ENCODE data around the gene ARHGEF12.

Gene ARHGEF12

DNA sequence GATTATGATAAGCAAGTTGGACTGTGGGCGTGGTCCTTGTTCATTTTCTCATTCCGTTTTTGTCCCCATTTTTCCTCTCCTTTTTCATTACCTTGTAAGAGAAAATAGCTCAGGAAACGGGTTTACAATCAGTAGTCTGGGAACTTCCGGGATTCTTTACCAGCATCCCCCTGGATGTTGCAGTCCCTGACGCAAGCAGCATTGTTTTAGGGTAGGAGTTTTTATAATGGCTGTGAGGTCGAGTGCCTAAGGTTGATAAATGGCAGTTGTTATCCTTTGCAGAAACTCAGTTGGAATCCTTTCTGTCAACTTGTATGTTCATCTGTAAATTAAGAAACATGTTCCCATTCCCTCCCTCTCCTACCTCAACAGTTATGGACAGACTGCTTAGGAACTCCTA is 68.3 kb downstream of the ARHGEF12 start:
- no peaks in the 10 kb centered on the region for H3K9me3 ChIP-seq (ENCODE audit: insufficient read depth, low read length)
- H3K4me3 ChIP-seq (ENCODE audit: insufficient read length, low read depth) = no peak overlapping the region
- H3K4me1 ChIP-seq (ENCODE audit: insufficient read depth, insufficient read length) = no peaks in the 10 kb centered on the region
- H3K36me3 ChIP-seq (ENCODE audit: insufficient read depth, insufficient read length, low read length) = no peaks in the 10 kb centered on the region
- H3K27me3 ChIP-seq (ENCODE audit: insufficient read depth, insufficient read length) = no peaks in the 10 kb centered on the region
- no peak overlapping the region for H3K9ac ChIP-seq (ENCODE audit: insufficient read length, low read depth)
- TF ChIP-seq YY1 (IDR thresholded peaks at IDR 0.05; ENCODE audit: insufficient read depth, insufficient read length) (no peak), SUZ12 (IDR thresholded peaks at IDR 0.05; ENCODE audit: extremely low read depth, insufficient read depth, insufficient read length) (no peak), ZNF274 (IDR thresholded peaks at IDR 0.05; ENCODE audit: low read depth, low read length) (no peak)
- no peak for DNase-seq (ENCODE audit: low read depth, low spot score)

DNA sequence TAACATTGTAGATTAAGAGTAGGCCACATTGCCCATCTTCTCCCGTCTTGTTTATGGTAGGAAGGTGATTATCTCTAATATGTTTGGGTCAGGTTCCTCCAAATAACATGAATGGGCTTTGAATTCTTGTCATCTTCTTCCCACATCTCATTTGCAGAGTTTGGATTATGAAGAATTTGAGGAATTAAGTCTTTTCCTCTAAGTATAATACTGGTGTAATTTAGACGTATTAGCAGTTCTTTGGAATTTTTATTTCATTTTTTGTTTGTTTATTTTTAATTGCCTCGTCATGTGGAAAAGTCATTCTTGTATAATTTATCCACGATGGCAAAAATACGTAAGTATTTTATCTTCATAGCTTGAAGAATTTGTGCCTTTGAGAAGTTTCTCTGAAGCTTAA is 73.4 kb downstream of the ARHGEF12 start:
- Histone ChIP-seq H3K4me1 (ENCODE audit: insufficient read depth, insufficient read length) (no peaks in the 10 kb centered on the region), H3K36me3 (ENCODE audit: insufficient read depth, insufficient read length, low read length) (no peaks in the 10 kb centered on the region), H3K4me3 (ENCODE audit: insufficient read length, low read depth) (no peak overlapping the region), H3K9ac (ENCODE audit: insufficient read length, low read depth) (no peak overlapping the region), H3K9me3 (ENCODE audit: insufficient read depth, low read length) (no peaks in the 10 kb centered on the region), H3K27me3 (ENCODE audit: insufficient read depth, insufficient read length) (no peaks in the 10 kb centered on the region)
- TF ChIP-seq YY1 (IDR thresholded peaks at IDR 0.05; ENCODE audit: insufficient read depth, insufficient read length) = no peak
- TF ChIP-seq ZNF274 (IDR thresholded peaks at IDR 0.05; ENCODE audit: low read depth, low read length) = no peak
- no peak for TF ChIP-seq SUZ12 (IDR thresholded peaks at IDR 0.05; ENCODE audit: extremely low read depth, insufficient read depth, insufficient read length)
- no peak for DNase-seq (ENCODE audit: low read depth, low spot score)

DNA sequence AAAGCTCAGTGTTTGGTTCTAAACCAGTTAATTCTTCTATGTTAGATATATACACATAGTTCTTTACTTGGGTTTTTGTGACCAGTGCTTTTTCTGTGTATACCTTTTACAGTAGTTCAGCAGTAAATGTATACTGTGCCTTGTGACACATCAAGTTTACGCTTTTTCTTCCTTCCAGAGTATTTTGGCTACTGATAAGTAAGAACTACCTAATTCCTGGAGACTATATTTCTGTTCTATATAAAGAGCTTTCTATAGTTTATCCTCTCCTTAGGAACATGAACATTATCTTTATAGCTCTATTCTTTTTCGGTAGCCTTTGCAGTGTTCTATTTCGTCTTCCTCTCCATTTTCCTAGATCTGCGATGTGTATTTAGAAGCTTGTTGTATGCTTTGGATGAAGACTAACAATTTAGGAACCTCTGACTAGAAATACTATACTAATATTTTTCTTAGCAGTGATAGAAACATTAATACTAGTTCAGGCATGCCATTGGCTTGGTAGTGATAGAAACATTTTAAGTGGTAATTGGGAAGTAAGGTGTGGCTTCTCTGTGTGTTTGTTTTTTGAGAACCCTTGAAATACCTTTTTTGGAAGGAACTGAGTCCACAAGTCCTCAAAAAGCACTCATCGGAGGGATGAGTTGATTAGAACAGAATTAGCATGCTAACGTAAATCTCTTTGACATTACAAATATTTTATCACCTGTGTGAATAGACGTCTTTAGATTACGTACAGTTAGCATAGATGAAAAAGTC is 74.6 kb downstream of the ARHGEF12 start:
- no peaks in the 10 kb centered on the region for H3K9me3 ChIP-seq (ENCODE audit: insufficient read depth, low read length)
- H3K27me3 ChIP-seq (ENCODE audit: insufficient read depth, insufficient read length) = no peaks in the 10 kb centered on the region
- H3K4me1 ChIP-seq (ENCODE audit: insufficient read depth, insufficient read length) = no peaks in the 10 kb centered on the region
- H3K9ac ChIP-seq (ENCODE audit: insufficient read length, low read depth) = no peak overlapping the region
- no peak for DNase-seq (ENCODE audit: low read depth, low spot score)
- no peak overlapping the region for H3K4me3 ChIP-seq (ENCODE audit: insufficient read length, low read depth)
- no peaks in the 10 kb centered on the region for H3K36me3 ChIP-seq (ENCODE audit: insufficient read depth, insufficient read length, low read length)
- TF ChIP-seq ZNF274 (IDR thresholded peaks at IDR 0.05; ENCODE audit: low read depth, low read length) = no peak

DNA sequence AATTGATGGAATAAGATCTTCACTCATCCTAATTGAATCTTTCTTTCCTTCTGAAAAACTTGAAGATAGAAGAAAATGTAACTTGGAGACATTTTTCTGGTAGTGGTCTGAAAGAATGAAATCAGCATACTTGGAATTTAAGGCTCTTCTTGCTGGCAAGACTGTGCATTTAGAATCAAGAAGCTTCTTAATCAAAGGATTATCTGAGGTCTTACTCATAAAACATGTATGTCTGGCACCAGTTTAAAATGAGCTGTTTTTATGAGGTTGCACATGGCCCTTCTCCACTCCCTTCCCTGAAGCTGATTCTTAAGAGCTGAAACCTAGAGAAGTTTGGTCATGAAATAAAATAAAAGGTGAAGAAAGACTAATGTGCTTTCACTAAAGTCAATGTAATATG is 77.3 kb downstream of the ARHGEF12 start:
- no peak for DNase-seq (ENCODE audit: low read depth, low spot score)
- Histone ChIP-seq H3K4me1 (ENCODE audit: insufficient read depth, insufficient read length) (no peaks in the 10 kb centered on the region), H3K36me3 (ENCODE audit: insufficient read depth, insufficient read length, low read length) (no peaks in the 10 kb centered on the region), H3K4me3 (ENCODE audit: insufficient read length, low read depth) (no peak overlapping the region), H3K9ac (ENCODE audit: insufficient read length, low read depth) (no peak overlapping the region), H3K9me3 (ENCODE audit: insufficient read depth, low read length) (no peaks in the 10 kb centered on the region), H3K27me3 (ENCODE audit: insufficient read depth, insufficient read length) (no peaks in the 10 kb centered on the region)
- no peak for TF ChIP-seq ZNF274 (IDR thresholded peaks at IDR 0.05; ENCODE audit: low read depth, low read length)
- TF ChIP-seq YY1 (IDR thresholded peaks at IDR 0.05; ENCODE audit: insufficient read depth, insufficient read length) = no peak
- TF ChIP-seq SUZ12 (IDR thresholded peaks at IDR 0.05; ENCODE audit: extremely low read depth, insufficient read depth, insufficient read length) = no peak

DNA sequence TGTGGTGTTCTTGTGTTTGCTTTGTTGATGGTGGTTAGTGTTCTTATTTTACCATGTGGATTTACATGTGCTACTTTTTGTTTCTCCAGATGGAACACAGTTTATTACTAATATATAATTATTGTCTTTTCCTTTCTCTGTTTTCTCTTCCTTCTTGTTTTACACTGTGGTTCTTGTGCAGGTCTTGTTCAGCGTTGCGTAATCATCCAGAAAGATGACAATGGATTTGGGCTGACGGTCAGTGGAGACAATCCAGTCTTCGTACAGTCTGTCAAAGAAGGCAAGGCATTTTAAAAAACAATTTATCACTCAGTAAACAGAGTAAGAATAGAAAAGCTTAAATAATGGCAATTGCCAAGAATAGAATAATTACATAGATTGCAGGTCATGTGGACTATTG is 84.4 kb downstream of the ARHGEF12 start:
- no peaks in the 10 kb centered on the region for H3K9me3 ChIP-seq (ENCODE audit: insufficient read depth, low read length)
- no peak overlapping the region for H3K9ac ChIP-seq (ENCODE audit: insufficient read length, low read depth)
- H3K36me3 ChIP-seq (ENCODE audit: insufficient read depth, insufficient read length, low read length) = peaks cover 22% of the 10 kb centered on the region
- no peak for DNase-seq (ENCODE audit: low read depth, low spot score)
- no peaks in the 10 kb centered on the region for H3K27me3 ChIP-seq (ENCODE audit: insufficient read depth, insufficient read length)
- H3K4me3 ChIP-seq (ENCODE audit: insufficient read length, low read depth) = no peak overlapping the region
- H3K4me1 ChIP-seq (ENCODE audit: insufficient read depth, insufficient read length) = no peaks in the 10 kb centered on the region
- TF ChIP-seq SUZ12 (IDR thresholded peaks at IDR 0.05; ENCODE audit: extremely low read depth, insufficient read depth, insufficient read length) (no peak), ZNF274 (IDR thresholded peaks at IDR 0.05; ENCODE audit: low read depth, low read length) (no peak), YY1 (IDR thresholded peaks at IDR 0.05; ENCODE audit: insufficient read depth, insufficient read length) (no peak)

DNA sequence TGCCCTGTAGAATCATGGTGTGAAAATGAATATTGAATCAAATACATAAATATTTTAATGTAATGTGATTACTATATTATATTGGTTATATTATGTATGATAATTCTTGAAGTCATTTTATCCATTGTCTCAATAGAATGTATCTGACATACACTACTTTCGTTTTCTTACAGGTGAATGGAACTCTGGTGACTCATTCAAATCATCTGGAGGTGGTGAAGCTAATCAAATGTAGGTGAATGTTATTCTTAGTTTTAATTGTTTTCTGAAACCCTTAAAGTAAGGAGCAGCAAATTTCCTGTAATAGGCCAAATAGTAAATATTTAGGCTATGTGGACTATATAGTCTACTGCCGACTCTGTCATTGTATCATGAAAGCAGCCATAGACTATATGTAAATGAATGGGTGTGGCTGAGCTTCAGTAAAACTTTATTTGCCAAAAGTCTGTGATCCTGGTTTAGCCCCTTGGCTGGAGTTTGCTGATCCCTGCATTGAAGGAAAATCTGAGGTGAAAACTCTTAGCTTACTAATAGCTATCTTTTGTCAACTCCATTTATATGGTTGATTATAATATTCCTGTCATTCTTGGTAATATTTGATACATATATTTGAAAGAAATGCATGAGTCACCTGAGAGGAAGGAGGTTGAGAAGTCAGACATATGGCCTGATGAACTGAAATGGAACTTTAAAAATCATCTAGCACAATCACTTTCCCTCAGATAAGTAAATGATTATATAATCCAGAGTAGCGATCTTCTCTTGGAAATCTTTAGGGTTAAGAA is 88.2 kb downstream of the ARHGEF12 start:
- no peaks in the 10 kb centered on the region for H3K9me3 ChIP-seq (ENCODE audit: insufficient read depth, low read length)
- TF ChIP-seq ZNF274 (IDR thresholded peaks at IDR 0.05; ENCODE audit: low read depth, low read length) (no peak), SUZ12 (IDR thresholded peaks at IDR 0.05; ENCODE audit: extremely low read depth, insufficient read depth, insufficient read length) (no peak), YY1 (IDR thresholded peaks at IDR 0.05; ENCODE audit: insufficient read depth, insufficient read length) (no peak)
- no peaks in the 10 kb centered on the region for H3K4me1 ChIP-seq (ENCODE audit: insufficient read depth, insufficient read length)
- no peak overlapping the region for H3K9ac ChIP-seq (ENCODE audit: insufficient read length, low read depth)
- no peaks in the 10 kb centered on the region for H3K27me3 ChIP-seq (ENCODE audit: insufficient read depth, insufficient read length)
- H3K36me3 ChIP-seq (ENCODE audit: insufficient read depth, insufficient read length, low read length) = peaks cover 24% of the 10 kb centered on the region
- no peak overlapping the region for H3K4me3 ChIP-seq (ENCODE audit: insufficient read length, low read depth)
- no peak for DNase-seq (ENCODE audit: low read depth, low spot score)

DNA sequence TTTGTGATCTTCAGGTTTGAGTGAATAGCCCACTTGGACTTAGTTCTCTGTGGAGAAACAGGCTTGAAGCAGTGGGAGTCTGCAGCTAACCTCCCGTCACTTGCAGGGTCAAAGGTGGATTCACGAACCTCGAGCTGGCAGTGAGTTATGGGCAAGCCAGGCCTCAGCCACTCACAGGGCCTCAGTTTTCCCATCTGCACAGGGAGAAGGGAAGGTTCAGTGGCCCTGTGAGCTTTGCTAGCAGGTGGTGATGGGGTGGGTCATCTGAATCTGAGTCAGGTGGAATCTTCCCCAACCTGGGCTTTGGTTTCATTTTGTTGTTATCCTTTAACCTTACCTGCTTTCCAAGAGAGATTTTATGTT is 88.7 kb downstream of the ARHGEF12 start:
- no peak for DNase-seq (ENCODE audit: low read depth, low spot score)
- H3K36me3 ChIP-seq (ENCODE audit: insufficient read depth, insufficient read length, low read length) = peaks cover 30% of the 10 kb centered on the region
- H3K4me3 ChIP-seq (ENCODE audit: insufficient read length, low read depth) = no peak overlapping the region
- no peaks in the 10 kb centered on the region for H3K9me3 ChIP-seq (ENCODE audit: insufficient read depth, low read length)
- H3K4me1 ChIP-seq (ENCODE audit: insufficient read depth, insufficient read length) = no peaks in the 10 kb centered on the region
- no peaks in the 10 kb centered on the region for H3K27me3 ChIP-seq (ENCODE audit: insufficient read depth, insufficient read length)
- TF ChIP-seq ZNF274 (IDR thresholded peaks at IDR 0.05; ENCODE audit: low read depth, low read length) (no peak), YY1 (IDR thresholded peaks at IDR 0.05; ENCODE audit: insufficient read depth, insufficient read length) (no peak), SUZ12 (IDR thresholded peaks at IDR 0.05; ENCODE audit: extremely low read depth, insufficient read depth, insufficient read length) (no peak)
- no peak overlapping the region for H3K9ac ChIP-seq (ENCODE audit: insufficient read length, low read depth)

All from NT2/D1 (cell line).